Erythroblast (primary cell): ENCODE measurements around the gene ARHGEF6.

ENCODE experiments used
- GATA1 ChIP-seq: IDR thresholded peaks from 2 replicates; pipeline ENCODE4 v1.6.1; 2011; ENCODE audit warnings: low read depth, mild to moderate bottlenecking, control low read depth, low read length, moderate library complexity
- POLR2A ChIP-seq: IDR thresholded peaks from 2 replicates; pipeline ENCODE4 v1.6.1; 2011; ENCODE audit warnings: mild to moderate bottlenecking, low read length

- TF ChIP-seq POLR2A = no peak
- TF ChIP-seq GATA1 = no peak
These were observed 36.2 kb upstream of the ARHGEF6 start for GRCh38 chrX:136816975-136817374.
